Retinal pigment epithelial cell (primary cell): ENCODE results near the gene KEL.

Experiments
- DNase-seq: peaks from one replicate; pipeline ENCODE4 v3.0.0-alpha.2; 2010; ENCODE audit warnings: low read depth
- H3K4me3 ChIP-seq: 2 replicates; pipeline ENCODE4 v1.5.1; 2011; ENCODE audit warnings: mild to moderate bottlenecking, low read length, control low read depth, moderate library complexity
- CTCF ChIP-seq: conservative IDR thresholded peaks from 2 replicates; pipeline ENCODE4 v1.5.1; 2011; ENCODE audit warnings: low read depth, low read length, control low read depth, inconsistent platforms

The KEL gene

DNA sequence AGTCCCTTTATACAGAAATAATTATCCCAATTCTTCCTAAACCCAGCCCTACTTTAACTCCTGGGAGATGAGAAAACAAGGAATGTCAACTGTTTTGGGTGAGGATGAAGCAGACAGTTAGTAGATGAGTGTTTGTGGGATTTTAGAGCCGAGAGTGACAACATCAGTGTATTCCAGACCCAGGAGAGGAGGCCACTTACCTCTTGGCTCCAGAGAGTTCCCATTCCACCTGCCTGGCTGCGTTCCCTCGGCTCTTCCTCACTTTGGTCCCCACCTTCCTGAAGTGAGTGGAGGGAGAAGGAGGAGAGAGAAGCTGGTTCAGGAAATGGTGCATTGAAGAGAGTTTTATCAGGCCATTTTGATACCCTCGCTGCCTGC, 579 bp downstream of the KEL start:
- no peak overlapping the region for H3K4me3 ChIP-seq
- no peak for TF ChIP-seq CTCF
- DNase-seq = no peak

GRCh38 chr7:142960955-142961512, 1.1 kb downstream of the KEL start:
- peak; percentile 6 for TF ChIP-seq CTCF
- no peak for DNase-seq
- H3K4me3 ChIP-seq = no peak overlapping the region

- no peak for TF ChIP-seq CTCF
- no peak overlapping the region for H3K4me3 ChIP-seq
- no peak for DNase-seq
Observed at GRCh38 chr7:142959202-142959601, 3.0 kb downstream of the KEL start.

GRCh38 chr7:142957723-142958122, 4.4 kb downstream of the KEL start:
- TF ChIP-seq CTCF = no peak
- no peak for DNase-seq
- H3K4me3 ChIP-seq = no peak overlapping the region

DNA sequence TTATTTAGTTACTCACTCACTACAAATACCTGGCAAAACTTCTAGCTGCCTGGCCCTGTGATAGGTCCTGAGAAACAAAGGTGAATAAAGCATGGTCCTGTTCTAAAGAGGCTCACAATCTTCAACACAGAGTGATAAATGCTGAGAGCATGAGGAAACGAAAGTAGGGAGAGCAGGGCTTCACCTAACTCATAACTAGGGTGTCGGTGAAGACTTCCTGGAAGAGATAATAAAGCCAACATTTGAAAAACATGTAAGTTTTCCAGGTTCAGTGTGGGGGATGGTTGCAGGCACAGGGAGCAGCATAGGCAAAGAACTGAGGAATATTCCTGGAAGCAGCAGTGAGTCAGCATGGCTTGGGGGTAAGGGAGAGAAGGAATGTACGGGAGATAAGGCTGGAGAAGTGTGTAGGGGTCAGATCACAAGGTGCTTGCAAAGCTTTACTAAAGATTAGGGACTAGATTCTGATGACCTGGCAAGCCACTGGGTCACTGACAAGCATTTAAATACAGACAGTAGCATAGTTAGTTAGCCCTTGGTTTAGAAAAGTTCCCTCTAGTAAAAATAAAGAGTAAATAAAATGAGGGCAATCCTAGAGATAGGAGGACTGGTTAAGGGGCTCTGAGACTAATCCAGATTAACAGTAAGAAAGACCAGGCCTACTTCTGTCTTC, 5.1 kb downstream of the KEL start:
- TF ChIP-seq CTCF = no peak
- H3K4me3 ChIP-seq = no peak overlapping the region
- DNase-seq = no peak

DNA sequence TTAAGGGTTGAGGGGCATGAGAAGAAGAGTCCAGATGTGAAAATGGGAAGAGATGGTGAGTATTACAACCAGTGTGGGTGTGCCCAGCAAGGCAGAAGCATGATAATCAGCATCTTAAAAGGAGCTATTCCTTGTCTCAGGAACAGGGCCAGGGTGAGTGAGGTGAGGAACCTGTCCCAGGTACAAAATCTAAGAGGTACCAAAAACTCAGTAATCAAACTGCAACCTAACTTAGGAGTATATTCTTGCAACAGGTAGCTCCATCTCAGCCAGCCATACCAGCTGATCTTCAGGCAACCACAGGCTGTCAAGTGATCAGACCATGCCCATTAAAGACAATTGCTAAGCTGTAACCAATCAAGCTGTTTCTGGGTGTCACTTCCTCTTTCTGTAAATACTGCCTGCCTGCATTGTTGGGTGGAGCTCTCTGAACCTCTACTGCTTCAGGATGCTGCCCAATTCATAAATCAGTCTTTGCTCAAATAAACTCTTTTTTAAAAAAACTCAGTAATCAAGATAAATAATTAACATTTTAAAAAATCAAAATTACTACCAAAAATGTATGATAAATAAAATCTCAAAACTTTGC, 7.4 kb downstream of the KEL start:
- TF ChIP-seq CTCF = no peak
- no peak for DNase-seq
- no peak overlapping the region for H3K4me3 ChIP-seq

GRCh38 chr7:142950235-142950634, 11.9 kb downstream of the KEL start:
- DNase-seq = no peak
- TF ChIP-seq CTCF = no peak
- H3K4me3 ChIP-seq = no peak overlapping the region
